ENCODE results near the gene FBN2.
A peak's percentile ranks its signal among the peaks of the same experiment; 100 is the strongest.

The FBN2 gene

GRCh38 chr5:128427921-128428320 lies 110.1 kb downstream of the FBN2 start:
- TF ChIP-seq REST (IDR thresholded peaks at IDR 0.05; ENCODE audit: low read depth): no peak
- TF ChIP-seq TEAD4 (IDR thresholded peaks at IDR 0.05): no peak
- TF ChIP-seq FOXM1 (IDR thresholded peaks at IDR 0.05; ENCODE audit: borderline replicate concordance, low read depth): no peak
- TF ChIP-seq EGR1 (IDR thresholded peaks at IDR 0.05): no peak
- no peak for TF ChIP-seq RAD21 (IDR thresholded peaks at IDR 0.05; ENCODE audit: low read depth)
- no peak for TF ChIP-seq NFIC (IDR thresholded peaks at IDR 0.05)
- no peak for TF ChIP-seq EP300 (IDR thresholded peaks at IDR 0.05; ENCODE audit: borderline replicate concordance)
- TF ChIP-seq USF1 (IDR thresholded peaks at IDR 0.05): no peak
- no peak for TF ChIP-seq CREB1 (IDR thresholded peaks at IDR 0.05; ENCODE audit: low read depth)
- TF ChIP-seq MAX (IDR thresholded peaks at IDR 0.05): no peak
- TF ChIP-seq ZBTB7A (IDR thresholded peaks at IDR 0.05; ENCODE audit: low read depth): no peak
- no peak for TF ChIP-seq YY1 (IDR thresholded peaks at IDR 0.05; ENCODE audit: low read depth)
- TF ChIP-seq TCF12 (IDR thresholded peaks at IDR 0.05; ENCODE audit: low read depth): no peak
- no peak for TF ChIP-seq CEBPB (IDR thresholded peaks at IDR 0.05)
- no peak for TF ChIP-seq TAF1 (IDR thresholded peaks at IDR 0.05; ENCODE audit: low read depth)

- TF ChIP-seq TEAD4 (IDR thresholded peaks at IDR 0.05) (no peak), EP300 (IDR thresholded peaks at IDR 0.05; ENCODE audit: borderline replicate concordance) (no peak), YY1 (IDR thresholded peaks at IDR 0.05; ENCODE audit: low read depth) (no peak), FOXM1 (IDR thresholded peaks at IDR 0.05; ENCODE audit: borderline replicate concordance, low read depth) (no peak), REST (IDR thresholded peaks at IDR 0.05; ENCODE audit: low read depth) (no peak), USF1 (IDR thresholded peaks at IDR 0.05) (no peak), CREB1 (IDR thresholded peaks at IDR 0.05; ENCODE audit: low read depth) (no peak), TCF12 (IDR thresholded peaks at IDR 0.05; ENCODE audit: low read depth) (no peak), TAF1 (IDR thresholded peaks at IDR 0.05; ENCODE audit: low read depth) (no peak)
These were observed 111.9 kb downstream of the FBN2 start for GRCh38 chr5:128426090-128426534.

GRCh38 chr5:128424646-128425045 lies 113.4 kb downstream of the FBN2 start:
- no peak for TF ChIP-seq FOXM1 (IDR thresholded peaks at IDR 0.05; ENCODE audit: borderline replicate concordance, low read depth)
- TF ChIP-seq NFIC (IDR thresholded peaks at IDR 0.05): 0 out of 2 replicates have a peak, but pooled peaks have one; percentile 24

GRCh38 chr5:128422612-128423011 lies 115.4 kb downstream of the FBN2 start:
- TF ChIP-seq EGR1 (IDR thresholded peaks at IDR 0.05) (no peak), RAD21 (IDR thresholded peaks at IDR 0.05; ENCODE audit: low read depth) (no peak), TEAD4 (IDR thresholded peaks at IDR 0.05) (no peak), NFIC (IDR thresholded peaks at IDR 0.05) (no peak), YY1 (IDR thresholded peaks at IDR 0.05; ENCODE audit: low read depth) (no peak), TCF12 (IDR thresholded peaks at IDR 0.05; ENCODE audit: low read depth) (no peak), FOXM1 (IDR thresholded peaks at IDR 0.05; ENCODE audit: borderline replicate concordance, low read depth) (no peak), USF1 (IDR thresholded peaks at IDR 0.05) (no peak), REST (IDR thresholded peaks at IDR 0.05; ENCODE audit: low read depth) (no peak), EP300 (IDR thresholded peaks at IDR 0.05; ENCODE audit: borderline replicate concordance) (no peak), CREB1 (IDR thresholded peaks at IDR 0.05; ENCODE audit: low read depth) (no peak), ZBTB7A (IDR thresholded peaks at IDR 0.05; ENCODE audit: low read depth) (no peak), TAF1 (IDR thresholded peaks at IDR 0.05; ENCODE audit: low read depth) (no peak), MAX (IDR thresholded peaks at IDR 0.05) (no peak), CEBPB (IDR thresholded peaks at IDR 0.05) (no peak)
